H9 (cell line): ENCODE measurements around the gene LHFPL6. TPM values are rescaled to one million over a fixed set of nuclear protein-coding genes. Genes with fewer than 3 reads are reported as not detected.
"Not testable (repeated sequence)": the region's sequence is repeated elsewhere in the genome, so short reads cannot be mapped to it uniquely, and the experiment has no call there.

Experiments used
- DNase-seq: peaks from one replicate; pipeline ENCODE4 v3.0.0-alpha.2; 2017
- H2AFZ ChIP-seq: one replicate; pipeline ENCODE4 v1.6.1; 2013; ENCODE audit warnings: mild to moderate bottlenecking, low read length, control low read depth, moderate library complexity
- H2AK5ac ChIP-seq: 2 replicates; pipeline ENCODE4 v1.6.1; 2013; ENCODE audit warnings: low read length, control low read depth, mixed read lengths; ENCODE audit not compliant: insufficient read length
- H2BK120ac ChIP-seq: one replicate; pipeline ENCODE4 v1.6.1; 2013; ENCODE audit warnings: low read depth, mild to moderate bottlenecking, low read length, control low read depth, inconsistent platforms; ENCODE audit not compliant: poor library complexity, severe bottlenecking
- H2BK12ac ChIP-seq: 2 replicates; pipeline ENCODE4 v1.6.1; 2013; ENCODE audit warnings: low read length, control low read depth, mixed read lengths, low read depth; ENCODE audit not compliant: insufficient read length
- H2BK15ac ChIP-seq: 2 replicates; pipeline ENCODE4 v1.6.1; 2013; ENCODE audit warnings: low read depth, low read length, control low read depth
- H2BK20ac ChIP-seq: one replicate; pipeline ENCODE4 v1.6.1; 2013; ENCODE audit warnings: low read depth, mild to moderate bottlenecking, low read length, control low read depth, inconsistent platforms; ENCODE audit not compliant: poor library complexity, severe bottlenecking
- H2BK5ac ChIP-seq: 2 replicates; pipeline ENCODE4 v1.6.1; 2013; ENCODE audit warnings: low read length, control low read depth, mixed read lengths; ENCODE audit not compliant: insufficient read length
- H3K14ac ChIP-seq: 2 replicates; pipeline ENCODE4 v1.6.1; 2013; ENCODE audit warnings: low read length, control low read depth; ENCODE audit not compliant: insufficient read depth
- H3K18ac ChIP-seq: 2 replicates; pipeline ENCODE4 v1.6.1; 2013; ENCODE audit warnings: low read depth, mild to moderate bottlenecking, mixed read lengths, low read length, control low read depth; ENCODE audit not compliant: insufficient read length
- H3K23ac ChIP-seq: 2 replicates; pipeline ENCODE4 v1.6.1; 2013; ENCODE audit warnings: low read length, control low read depth, mixed read lengths, low read depth; ENCODE audit not compliant: insufficient read length
- H3K23me2 ChIP-seq: 2 replicates; pipeline ENCODE4 v1.6.1; 2013; ENCODE audit warnings: low read depth, mild to moderate bottlenecking, mixed read lengths, low read length, control low read depth; ENCODE audit not compliant: insufficient read length, poor library complexity, severe bottlenecking
- H3K27ac ChIP-seq: 2 replicates; pipeline ENCODE4 v1.5.1; 2013; ENCODE audit warnings: low read length, control low read depth, mixed read lengths, low read depth; ENCODE audit not compliant: insufficient read length
- H3K27me3 ChIP-seq: 2 replicates; pipeline ENCODE4 v1.6.1; 2013; ENCODE audit warnings: low read length, control low read depth, inconsistent platforms; ENCODE audit not compliant: insufficient read depth
- H3K4ac ChIP-seq: 2 replicates; pipeline ENCODE4 v1.6.1; 2013; ENCODE audit warnings: low read depth, mild to moderate bottlenecking, control low read depth, inconsistent platforms, low read length, moderate library complexity
- H3K4me1 ChIP-seq: 2 replicates; pipeline ENCODE4 v1.6.1; 2013; ENCODE audit warnings: low read length, control low read depth, inconsistent platforms; ENCODE audit not compliant: insufficient read depth
- H3K4me2 ChIP-seq: 2 replicates; pipeline ENCODE4 v1.6.1; 2013; ENCODE audit warnings: low read length, control low read depth, mixed read lengths; ENCODE audit not compliant: insufficient read length, insufficient read depth
- H3K56ac ChIP-seq: 2 replicates; pipeline ENCODE4 v1.6.1; 2013; ENCODE audit warnings: low read depth, mild to moderate bottlenecking, mixed read lengths, low read length, control low read depth; ENCODE audit not compliant: insufficient read length
- H3K79me1 ChIP-seq: 2 replicates; pipeline ENCODE4 v1.6.1; 2013; ENCODE audit warnings: low read depth, mild to moderate bottlenecking, moderate library complexity, low read length, control low read depth, inconsistent platforms; ENCODE audit not compliant: insufficient read depth, poor library complexity, severe bottlenecking
- H3K79me2 ChIP-seq: 2 replicates; pipeline ENCODE4 v1.6.1; 2013; ENCODE audit warnings: low read length, control low read depth, inconsistent platforms; ENCODE audit not compliant: insufficient read depth
- H3K9ac ChIP-seq: 2 replicates; pipeline ENCODE4 v1.6.1; 2013; ENCODE audit warnings: low read length, control low read depth, mixed read lengths; ENCODE audit not compliant: insufficient read length; ENCODE audit errors: extremely low read depth
- H3K9me3 ChIP-seq: one replicate; pipeline ENCODE4 v1.6.1; 2013; ENCODE audit warnings: low read depth, low read length, inconsistent platforms; ENCODE audit not compliant: control insufficient read depth
- H3T11ph ChIP-seq: one replicate; pipeline ENCODE4 v1.6.1; 2013; ENCODE audit warnings: mild to moderate bottlenecking, low read length, control low read depth, inconsistent platforms
- H4K20me1 ChIP-seq: one replicate; pipeline ENCODE4 v1.6.1; 2013; ENCODE audit not compliant: control insufficient read depth, insufficient read length, insufficient read depth
- H4K5ac ChIP-seq: 2 replicates; pipeline ENCODE4 v1.6.1; 2013; ENCODE audit warnings: low read depth, mild to moderate bottlenecking, mixed read lengths, low read length, control low read depth; ENCODE audit not compliant: insufficient read length
- H4K8ac ChIP-seq: replicated peaks from 2 replicates; pipeline ENCODE4 v1.6.1; 2013; ENCODE audit warnings: low read length, control low read depth, mixed read lengths, low read depth; ENCODE audit not compliant: insufficient read length
- H4K91ac ChIP-seq: 2 replicates; pipeline ENCODE4 v1.6.1; 2013; ENCODE audit warnings: low read depth, mild to moderate bottlenecking, moderate library complexity, mixed read lengths, low read length, control low read depth; ENCODE audit not compliant: insufficient read length
- H3K27ac Mint-ChIP-seq, 3 experiments: 2 replicates in 2 of 3; 3 replicates in 1 of 3; pipeline ENCODE4 v1.8.0; 2020 to 2021; ENCODE audit warnings: mixed read lengths in 3 of 3, mild to moderate bottlenecking in 1 of 3, moderate library complexity in 1 of 3
- H3K27me3 Mint-ChIP-seq: 2 replicates; pipeline ENCODE4 v1.8.0; 2021; ENCODE audit warnings: low read depth, mild to moderate bottlenecking, moderate library complexity, mixed read lengths
- H3K36me3 Mint-ChIP-seq, 3 experiments: 2 replicates in 2 of 3; 3 replicates in 1 of 3; pipeline ENCODE4 v1.8.0; 2020 to 2021; ENCODE audit warnings: low read depth in 3 of 3, mixed read lengths in 3 of 3; ENCODE audit not compliant: insufficient read depth in 1 of 3
- H3K4me1 Mint-ChIP-seq, 2 experiments: 2 replicates each; pipeline ENCODE4 v1.8.0; 2020; ENCODE audit warnings: mixed read lengths in 2 of 2
- H3K4me3 Mint-ChIP-seq, 2 experiments: 2 replicates in 1 of 2; 3 replicates in 1 of 2; pipeline ENCODE4 v1.8.0; 2020 to 2021; ENCODE audit warnings: mild to moderate bottlenecking in 2 of 2, mixed read lengths in 2 of 2, moderate library complexity in 1 of 2
- H3K9me3 Mint-ChIP-seq, 2 experiments: 2 replicates in 1 of 2; 3 replicates in 1 of 2; pipeline ENCODE4 v1.8.0; 2020; ENCODE audit warnings: mild to moderate bottlenecking in 2 of 2, mixed read lengths in 2 of 2, moderate library complexity in 1 of 2
- CTCF ChIP-seq: fragments of 200-600 bp; sonication (generic); conservative IDR thresholded peaks from 3 replicates; pipeline ENCODE4 v1.8.0; 2021; ENCODE audit warnings: antibody characterized with exemption, mild to moderate bottlenecking
- WGBS: extraction: QIAGEN DNeasy Blood & Tissue Kit; methylation state at CpG from one replicate; pipeline ENCODE4 v1.1.7; 2013; ENCODE audit warnings: missing lambda C conversion rate, low lambda C conversion rate, mixed read lengths; ENCODE audit not compliant: insufficient read length; ENCODE audit errors: extremely low coverage; 5-methylcytosine and 5-hydroxymethylcytosine counted together
- total RNA-seq: library from RNA; stranded (reverse); gene quantifications from 2 replicates; pipeline ENCODE4 v1.2.1, GENCODE V29; 2021

Gene LHFPL6
- total RNA-seq, 1 experiment from 2014 or later = 3.5 TPM

GRCh38 chr13:39341251-39341650, 261.7 kb downstream of the LHFPL6 start:
- H3K9ac ChIP-seq = no peak overlapping the region
- no CpG with 5 or more reads among the region's 1 CpG for WGBS

GRCh38 chr13:39338114-39338513, 264.9 kb downstream of the LHFPL6 start:
- not testable (repeated sequence) for H3K27me3 ChIP-seq, H3K4ac ChIP-seq, H3K4me1 Mint-ChIP-seq, H3K23ac ChIP-seq, H2BK20ac ChIP-seq, H2BK15ac ChIP-seq, H3K14ac ChIP-seq, H3K9me3 ChIP-seq, H2BK12ac ChIP-seq, H3K9ac ChIP-seq, H3K27ac Mint-ChIP-seq, H3K23me2 ChIP-seq, H2BK5ac ChIP-seq, H2AK5ac ChIP-seq, H4K8ac ChIP-seq, H3K79me1 ChIP-seq, H3K4me1 ChIP-seq, DNase-seq, H3K27ac ChIP-seq, H4K91ac ChIP-seq, H3K18ac ChIP-seq, H4K20me1 ChIP-seq, H4K5ac ChIP-seq, H3T11ph ChIP-seq, H2BK120ac ChIP-seq, H3K4me2 ChIP-seq, H2AFZ ChIP-seq, H3K9me3 Mint-ChIP-seq, H3K4me3 Mint-ChIP-seq, H3K36me3 Mint-ChIP-seq, H3K56ac ChIP-seq, H3K79me2 ChIP-seq
- peaks cover 11% of the 10 kb centered on the region for H3K27me3 Mint-ChIP-seq
- no CpG with 5 or more reads among the region's 6 CpGs for WGBS

More at GRCh38 chr13:39341251-39341650, 261.7 kb downstream of the LHFPL6 start:
- H3K4me1 Mint-ChIP-seq = peaks cover 6 to 8% of the 10 kb centered on the region in 2 experiments
- H3K9me3 Mint-ChIP-seq = no peaks in the 10 kb centered on the region
- H3K27me3 Mint-ChIP-seq = peaks cover 29% of the 10 kb centered on the region
- no peaks in the 10 kb centered on the region for H3K9me3 ChIP-seq
- no peaks in the 10 kb centered on the region for H3K27me3 ChIP-seq
- TF ChIP-seq CTCF = no peak
- no peak overlapping the region for H3K23ac ChIP-seq
- no peak overlapping the region for H3K56ac ChIP-seq
- H3K23me2 ChIP-seq = no peaks in the 10 kb centered on the region
- no peaks in the 10 kb centered on the region for H4K20me1 ChIP-seq
- no peak overlapping the region for H2BK5ac ChIP-seq
- no peak overlapping the region for H3K27ac Mint-ChIP-seq
- no peak overlapping the region for H4K91ac ChIP-seq
- H2AK5ac ChIP-seq = no peak overlapping the region
- no peak overlapping the region for H3K4me2 ChIP-seq
- no peak overlapping the region for H2BK120ac ChIP-seq
- no peaks in the 10 kb centered on the region for H3K36me3 Mint-ChIP-seq
- no peak overlapping the region for H3K14ac ChIP-seq
- H3K4ac ChIP-seq = no peak overlapping the region
- no peak overlapping the region for H4K5ac ChIP-seq
- H2AFZ ChIP-seq = no peak overlapping the region
- no peak overlapping the region for H3K27ac ChIP-seq
- H3K18ac ChIP-seq = no peak overlapping the region
- no peak overlapping the region for H2BK12ac ChIP-seq
- H3K4me3 Mint-ChIP-seq = no peak overlapping the region
- H3K79me1 ChIP-seq = no peaks in the 10 kb centered on the region
- H3K79me2 ChIP-seq = no peaks in the 10 kb centered on the region
- H2BK20ac ChIP-seq = no peak overlapping the region
- H4K8ac ChIP-seq = no peak overlapping the region
- H2BK15ac ChIP-seq = no peak overlapping the region
- no peaks in the 10 kb centered on the region for H3K4me1 ChIP-seq
- H3T11ph ChIP-seq = no peak overlapping the region
- DNase-seq = no peak
